ENCODE data around the gene DOCK10.

DNA sequence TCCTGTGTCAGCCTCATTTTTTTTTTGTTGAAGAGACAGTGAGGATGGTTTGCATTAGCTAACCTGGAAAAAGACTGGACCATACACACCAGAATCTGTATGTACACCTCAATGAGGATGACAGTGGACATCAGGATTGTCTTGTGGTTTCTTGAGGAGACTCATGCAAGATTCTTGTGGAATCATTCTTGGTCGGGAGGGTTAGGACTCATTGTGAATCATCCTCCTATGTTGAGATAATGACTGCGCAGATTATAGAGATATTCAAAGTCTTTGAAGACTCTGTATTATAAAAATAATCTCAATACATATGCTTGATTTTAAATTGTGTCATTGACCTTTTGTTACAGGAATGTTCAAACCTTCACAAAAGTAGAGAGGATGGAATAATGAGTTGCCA lies 49.1 kb upstream of the DOCK10 start:
- no peak for TF ChIP-seq RAD21 (IDR thresholded peaks at IDR 0.05; ENCODE audit: low read depth)
- no peak for TF ChIP-seq ZBTB7A (IDR thresholded peaks at IDR 0.05; ENCODE audit: low read depth)
- TF ChIP-seq EP300 (IDR thresholded peaks at IDR 0.05; ENCODE audit: borderline replicate concordance): no peak
- no peak for TF ChIP-seq TEAD4 (IDR thresholded peaks at IDR 0.05)
- TF ChIP-seq TAF1 (IDR thresholded peaks at IDR 0.05; ENCODE audit: low read depth): no peak
- TF ChIP-seq CEBPB (IDR thresholded peaks at IDR 0.05): no peak
- TF ChIP-seq YY1 (IDR thresholded peaks at IDR 0.05; ENCODE audit: low read depth): no peak

All from Ishikawa (cell line).